GM19240 (cell line): Measurements from ENCODE around the gene DUOX1.

ENCODE experiments used
- DNase-seq: peaks from one replicate; pipeline ENCODE4 v3.0.0; 2011; ENCODE audit warnings: low spot score; ENCODE audit not compliant: insufficient read length

Gene DUOX1

DNA sequence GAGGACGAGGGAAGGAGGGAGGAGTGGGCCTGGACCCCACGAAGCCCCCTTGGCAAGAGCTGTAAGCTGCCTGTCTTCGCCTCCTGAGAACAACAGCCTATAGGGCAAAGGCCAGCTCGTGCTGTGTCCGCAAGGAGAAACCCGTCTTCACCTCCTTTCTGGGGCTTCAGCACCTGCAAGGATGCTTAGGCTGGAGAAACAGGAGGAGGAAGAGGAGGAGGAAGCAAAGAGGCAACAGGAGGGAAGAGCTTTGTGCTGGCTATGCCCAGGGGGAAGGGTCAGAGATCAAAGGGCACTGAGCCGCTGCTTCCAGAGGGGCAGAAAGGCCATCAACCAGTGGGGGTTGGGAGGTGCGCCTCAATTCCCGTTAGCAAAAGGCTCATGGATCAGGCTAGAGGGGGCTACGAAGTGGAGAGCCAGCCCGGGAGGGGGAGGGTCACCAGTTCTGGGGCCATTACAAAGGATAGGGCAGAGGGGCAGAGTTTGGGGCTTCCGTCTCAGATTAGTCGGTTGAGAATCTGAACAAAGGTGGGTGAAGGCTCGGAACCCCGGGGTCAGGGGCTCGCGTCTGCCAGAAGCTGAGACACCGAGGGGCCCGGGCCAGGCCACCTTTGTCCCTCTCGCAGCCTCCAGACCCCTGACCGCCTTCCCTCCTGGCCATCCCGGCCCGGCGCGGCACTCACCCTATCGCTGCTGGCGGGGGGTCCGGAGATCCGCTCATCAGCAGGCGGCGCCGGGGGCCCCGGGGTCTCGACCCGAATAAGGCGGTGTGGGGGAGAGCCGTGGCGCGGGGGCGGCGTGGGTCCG is 57.2 kb downstream of the DUOX1 start:
- no peak for DNase-seq

- DNase-seq = no peak
These were observed 57.7 kb downstream of the DUOX1 start for GRCh38 chr15:45187578-45187893.

DNA sequence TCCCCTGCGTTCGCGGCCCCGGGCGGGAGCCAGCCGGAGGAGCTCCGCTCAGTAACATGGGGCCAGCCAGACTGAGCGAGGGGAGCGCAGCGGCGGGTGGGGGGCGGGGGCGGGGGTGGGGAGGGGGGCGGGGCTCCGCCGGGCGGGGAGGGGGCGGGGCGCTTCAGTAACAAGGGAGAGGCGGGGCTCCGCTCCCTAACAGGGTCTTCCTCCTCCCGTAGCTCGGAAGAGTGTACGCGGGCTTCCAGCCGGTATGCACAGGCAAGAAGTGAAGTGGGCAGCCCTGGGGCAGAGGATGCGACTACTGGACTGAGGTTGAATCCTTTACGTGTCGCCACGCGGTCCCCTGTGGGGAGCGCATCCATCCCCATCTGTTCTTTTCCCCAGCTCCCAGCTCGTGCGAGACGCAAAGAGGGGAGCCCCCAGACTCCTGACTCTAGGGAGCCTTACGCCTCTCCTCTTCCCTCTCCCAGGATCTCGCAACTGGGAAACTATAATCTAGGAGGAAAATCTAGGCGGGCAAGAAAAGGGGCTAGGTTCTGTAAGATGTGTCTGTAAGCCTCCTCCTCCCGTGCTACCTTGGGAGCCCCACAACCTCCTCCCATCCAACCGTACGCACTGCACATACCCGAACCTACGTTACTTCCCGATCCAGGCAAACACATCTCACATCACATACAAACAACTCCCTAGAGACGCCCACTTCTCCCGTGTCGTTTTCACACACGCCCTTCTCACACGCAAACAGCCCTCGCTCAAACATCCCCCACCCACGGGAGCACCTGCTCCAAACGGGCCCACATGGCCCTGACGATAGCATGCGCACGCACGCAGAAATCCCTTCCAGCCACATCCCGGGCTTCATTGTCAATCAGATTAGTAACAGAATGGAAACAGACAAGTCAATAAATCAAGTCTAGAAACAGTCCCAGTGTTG is 58.4 kb downstream of the DUOX1 start, which contains the start of gene SHF:
SHF (minus strand) TSS at position 73 of the 937 bp plus-strand sequence; CDS start at position 58, 15 bp downstream.
- no peak for DNase-seq

DNA sequence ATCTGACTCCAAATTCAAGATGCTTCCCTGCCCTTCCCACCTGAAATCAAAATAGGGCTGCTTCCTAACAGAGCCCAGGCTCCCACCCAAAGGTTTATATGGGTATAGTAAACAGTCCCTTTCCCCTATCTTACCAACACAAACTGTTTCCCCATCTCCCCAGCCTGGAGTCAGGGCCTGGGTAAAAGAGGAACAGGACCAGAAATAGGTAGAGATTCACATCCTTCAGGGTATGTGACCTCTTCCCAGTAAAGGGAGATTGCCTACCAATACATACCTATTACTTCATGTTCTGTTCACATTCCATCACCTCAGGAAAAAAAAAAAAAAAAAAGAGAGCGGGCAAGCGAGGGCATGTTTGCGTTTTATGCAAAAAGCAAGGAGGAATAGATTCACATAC is 67.7 kb downstream of the DUOX1 start:
- DNase-seq = no peak

DNA sequence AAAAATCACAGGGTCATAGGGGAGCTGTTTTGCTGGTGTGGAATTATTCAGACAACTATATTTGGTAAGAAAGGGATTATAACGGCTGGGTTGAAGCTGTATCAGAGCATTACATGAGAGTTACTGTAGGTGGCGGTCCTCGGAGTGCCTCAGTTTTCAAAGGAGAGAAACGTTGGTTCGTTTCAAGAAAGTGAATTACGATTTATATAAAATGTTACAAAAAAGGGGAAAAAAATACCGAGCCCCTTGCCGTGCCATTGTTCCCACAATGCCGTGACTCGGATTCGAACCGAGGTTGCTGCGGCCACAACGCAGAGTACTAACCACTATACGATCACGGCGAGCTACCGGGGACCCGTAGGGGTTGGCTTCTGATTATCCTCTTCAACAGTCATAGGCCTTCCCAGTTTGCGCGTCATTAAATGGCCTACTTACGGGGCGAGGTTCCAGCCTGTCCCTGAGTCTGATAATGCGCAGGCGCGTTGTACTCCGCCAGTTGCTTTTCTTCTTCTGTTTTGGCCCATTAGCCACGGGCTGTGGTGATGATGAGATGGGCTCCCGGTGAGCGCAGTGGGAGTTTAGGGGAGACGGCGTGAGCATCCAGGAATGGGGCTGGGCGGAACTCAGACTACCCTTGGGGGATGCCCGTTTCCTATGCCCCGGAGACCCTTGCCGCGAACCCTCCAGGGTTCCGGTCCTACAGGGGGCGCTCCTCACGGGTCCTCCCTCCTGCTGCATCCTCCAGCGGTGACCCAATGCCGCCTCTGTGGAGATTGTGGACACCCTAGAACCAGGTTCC is 68.7 kb downstream of the DUOX1 start:
- peak; percentile 66 for DNase-seq

- DNase-seq = no peak
These were observed 69.5 kb downstream of the DUOX1 start for GRCh38 chr15:45199136-45199810.

DNA sequence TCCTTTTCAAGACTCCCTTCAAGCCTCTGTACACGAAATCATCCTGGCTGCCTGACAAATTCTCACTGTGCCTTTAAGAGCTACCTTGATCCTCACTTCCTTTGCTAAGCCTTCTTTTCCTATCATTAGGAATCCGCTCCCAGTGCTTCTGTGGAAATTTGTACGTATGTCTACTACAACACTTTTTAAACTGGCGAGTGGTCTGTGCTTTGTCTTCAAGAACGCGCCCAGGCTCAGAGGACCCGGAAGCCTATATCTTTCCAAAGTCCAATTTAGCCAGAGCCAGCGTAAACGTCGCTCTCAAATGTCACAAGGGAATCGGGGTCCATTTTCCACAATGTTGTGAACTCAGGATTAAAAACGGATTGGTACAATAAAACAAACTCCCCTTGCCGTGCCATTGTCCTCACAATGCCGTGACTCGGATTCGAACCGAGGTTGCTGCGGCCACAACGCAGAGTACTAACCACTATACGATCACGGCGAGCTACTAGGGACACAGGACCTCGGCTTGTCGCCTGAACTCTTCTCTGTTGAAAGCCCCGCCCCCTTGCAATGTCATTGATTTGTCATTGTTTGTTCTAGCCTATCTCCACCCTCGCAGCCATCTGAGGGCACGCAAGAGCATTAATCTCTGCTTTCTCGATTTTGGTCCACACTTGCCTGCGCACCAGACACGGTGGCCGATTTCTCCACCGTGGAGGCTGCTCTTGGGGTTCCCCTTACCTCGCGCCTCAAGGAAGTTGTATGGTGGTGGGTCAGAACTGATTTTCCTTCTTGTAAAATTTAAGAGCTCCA is 70.4 kb downstream of the DUOX1 start:
- DNase-seq = peak; percentile 37

GRCh38 chr15:45200799-45201556 is 71.2 kb downstream of the DUOX1 start:
- no peak for DNase-seq

GRCh38 chr15:45201557-45201859 is 71.7 kb downstream of the DUOX1 start:
- DNase-seq = no peak

GRCh38 chr15:45201869-45202268 is 72.1 kb downstream of the DUOX1 start:
- DNase-seq = no peak

DNA sequence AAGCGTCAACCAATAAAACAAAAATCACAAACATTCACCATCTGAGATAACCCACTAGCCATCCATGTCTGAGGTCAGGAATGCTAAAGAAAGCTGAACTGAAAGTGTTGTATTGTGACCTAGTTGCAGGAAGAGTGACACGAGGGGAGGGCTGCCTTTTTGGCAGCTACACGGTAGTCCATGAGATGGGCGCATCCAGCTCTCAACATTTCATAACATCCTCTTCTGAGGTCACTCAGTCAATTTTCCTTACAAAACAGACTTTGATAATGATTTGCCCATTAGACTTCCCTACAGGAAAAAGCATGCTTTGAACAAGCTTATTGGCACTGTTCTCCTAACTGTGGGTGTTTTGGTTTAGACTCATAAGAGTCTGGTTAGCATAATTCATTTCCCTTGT is 73.4 kb downstream of the DUOX1 start:
- no peak for DNase-seq

GRCh38 chr15:45205192-45205591 is 75.4 kb downstream of the DUOX1 start:
- DNase-seq = peak; percentile 35

- no peak for DNase-seq
These were observed 82.7 kb downstream of the DUOX1 start for GRCh38 chr15:45212493-45212892.
